H1 (cell line): ENCODE data around the gene CC2D2A. TPM values are rescaled to one million over a fixed set of nuclear protein-coding genes. Genes with fewer than 3 reads are reported as not detected.

ENCODE experiments used
- CTCF ChIA-PET: fragments of 300-600 bp; sonication (Branson Sonifier 250); formaldehyde crosslinking; loops from one replicate; lab custom pipeline; 2021; ENCODE audit not compliant: partially characterized antibody; lab: Charles Lee
- POLR2A ChIA-PET: fragments of 300-600 bp; sonication (Branson Sonifier 250); formaldehyde crosslinking; loops from one replicate; lab custom pipeline; 2021; ENCODE audit warnings: inconsistent platforms; ENCODE audit not compliant: partially characterized antibody; lab: Charles Lee
- DNase-seq, 2 experiments: peaks; one replicate each; pipeline versions ENCODE4 v3.0.0 to v3.0.0-alpha.2; 2010 to 2022; ENCODE audit warnings: low spot score in 2 of 2, low read depth in 1 of 2, mixed read lengths in 1 of 2
- FAIRE-seq: peaks from 2 replicates; lab custom pipeline; 2011; peaks lifted over from hg19 to GRCh38; lab: Jason Lieb, UNC
- H2AFZ ChIP-seq: 2 replicates; pipeline ENCODE4 v1.8.1; 2012; ENCODE audit warnings: low read length, inconsistent platforms
- H2AK5ac ChIP-seq: 2 replicates; pipeline ENCODE4 v1.6.1; 2013; ENCODE audit warnings: low read depth, low read length
- H2BK120ac ChIP-seq: replicated peaks from 2 replicates; pipeline ENCODE3; 2013; ENCODE audit warnings: low read depth, low read length, inconsistent platforms
- H2BK12ac ChIP-seq: 2 replicates; pipeline ENCODE4 v1.6.1; 2013; ENCODE audit warnings: low read depth, low read length
- H2BK15ac ChIP-seq: 2 replicates; pipeline ENCODE4 v1.6.1; 2013; ENCODE audit warnings: low read length
- H2BK20ac ChIP-seq: 2 replicates; pipeline ENCODE4 v1.6.1; 2013; ENCODE audit warnings: low read length
- H2BK5ac ChIP-seq: 2 replicates; pipeline ENCODE4 v1.6.1; 2013; ENCODE audit warnings: low read depth, low read length
- H3K14ac ChIP-seq: 2 replicates; pipeline ENCODE4 v1.6.1; 2013; ENCODE audit warnings: inconsistent platforms; ENCODE audit not compliant: insufficient read length
- H3K18ac ChIP-seq: 2 replicates; pipeline ENCODE4 v1.6.1; 2013; ENCODE audit warnings: low read length; ENCODE audit errors: extremely low read depth
- H3K23ac ChIP-seq: 2 replicates; pipeline ENCODE4 v1.6.1; 2013; ENCODE audit warnings: inconsistent platforms; ENCODE audit not compliant: insufficient read length
- H3K23me2 ChIP-seq: 2 replicates; pipeline ENCODE4 v1.6.1; 2013; ENCODE audit warnings: low read depth, low read length
- H3K27ac ChIP-seq: 2 replicates; pipeline ENCODE4 v1.6.1; 2011; ENCODE audit warnings: low read depth, low read length, inconsistent platforms
- H3K27me3 ChIP-seq, 4 experiments: replicated peaks in 1 of 4; 1 replicate in 1 of 4; 2 replicates in 3 of 4; pipeline versions ENCODE4 v1.6.1 to v1.8.1; 2011 to 2013; ENCODE audit warnings: low read length in 3 of 4, mild to moderate bottlenecking in 3 of 4, inconsistent platforms in 2 of 4, mixed read lengths in 2 of 4, moderate library complexity in 1 of 4; ENCODE audit not compliant: control insufficient read depth in 3 of 4, insufficient read depth in 3 of 4; ENCODE audit errors: extremely low read depth in 1 of 4
- H3K36me3 ChIP-seq, 4 experiments: 2 replicates each; pipeline versions ENCODE4 v1.6.1 to v1.8.1; 2011 to 2013; ENCODE audit warnings: mild to moderate bottlenecking in 4 of 4, low read length in 3 of 4, moderate library complexity in 2 of 4, control low read depth in 1 of 4, inconsistent platforms in 1 of 4; ENCODE audit not compliant: insufficient read depth in 4 of 4, control insufficient read depth in 2 of 4
- H3K4ac ChIP-seq: replicated peaks from 2 replicates; pipeline ENCODE3; 2013; ENCODE audit warnings: low read length, low read depth, mixed read lengths, inconsistent platforms; ENCODE audit not compliant: insufficient read length
- H3K4me1 ChIP-seq, 4 experiments: replicated peaks in 1 of 4; 1 replicate in 1 of 4; 2 replicates in 3 of 4; pipeline versions ENCODE4 v1.6.1 to v1.8.1; 2011 to 2013; ENCODE audit warnings: low read length in 3 of 4, inconsistent platforms in 2 of 4, mixed read lengths in 1 of 4; ENCODE audit not compliant: insufficient read depth in 4 of 4, control insufficient read depth in 3 of 4
- H3K4me2 ChIP-seq, 2 experiments: 2 replicates each; pipeline versions ENCODE4 v1.6.1 to v1.8.1; 2011 to 2013; ENCODE audit warnings: low read depth in 2 of 2, low read length in 2 of 2, control low read depth in 1 of 2, inconsistent platforms in 1 of 2, mild to moderate bottlenecking in 1 of 2; ENCODE audit not compliant: insufficient read depth in 1 of 2
- H3K4me3 ChIP-seq, 4 experiments: fragments of 200-600, 300-600 bp in 1 of 4; sonication (generic), shearing (Covaris generic), sonication (Bioruptor Twin) in 1 of 4; 2 replicates each; pipeline versions ENCODE4 v1.5.1 to v1.8.1; 2011 to 2016; ENCODE audit warnings: low read length in 4 of 4, low read depth in 3 of 4, control low read depth in 2 of 4, inconsistent platforms in 2 of 4, mild to moderate bottlenecking in 2 of 4, mixed read lengths in 1 of 4, moderate library complexity in 1 of 4; ENCODE audit not compliant: insufficient read depth in 2 of 4; ENCODE audit errors: extremely low read depth in 1 of 4
- H3K56ac ChIP-seq: replicated peaks from 2 replicates; pipeline ENCODE3; 2013; ENCODE audit warnings: low read depth, mild to moderate bottlenecking, mixed read lengths, low read length, inconsistent platforms; ENCODE audit not compliant: insufficient read length
- H3K79me1 ChIP-seq: 2 replicates; pipeline ENCODE4 v1.6.1; 2013; ENCODE audit warnings: low read depth, low read length, control low read depth
- H3K79me2 ChIP-seq, 2 experiments: 2 replicates each; pipeline versions ENCODE4 v1.6.1 to v1.8.1; 2012 to 2013; ENCODE audit warnings: low read length in 2 of 2, mild to moderate bottlenecking in 2 of 2, inconsistent platforms in 1 of 2; ENCODE audit not compliant: insufficient read depth in 2 of 2, control insufficient read depth in 1 of 2
- H3K9ac ChIP-seq, 4 experiments: replicated peaks in 1 of 4; 1 replicate in 1 of 4; 2 replicates in 3 of 4; pipeline versions ENCODE4 v1.6.1 to v1.8.1; 2011 to 2013; ENCODE audit warnings: low read depth in 3 of 4, low read length in 3 of 4, control low read depth in 2 of 4, mild to moderate bottlenecking in 2 of 4, moderate library complexity in 2 of 4, inconsistent platforms in 1 of 4; ENCODE audit errors: extremely low read depth in 1 of 4
- H3K9me3 ChIP-seq, 2 experiments: 2 replicates each; pipeline versions ENCODE4 v1.6.1 to v1.8.1; 2012 to 2013; ENCODE audit warnings: mild to moderate bottlenecking in 2 of 2, moderate library complexity in 2 of 2, control low read depth in 1 of 2, inconsistent platforms in 1 of 2, low read depth in 1 of 2, low read length in 1 of 2, mixed read lengths in 1 of 2; ENCODE audit not compliant: insufficient read depth in 2 of 2
- H4K20me1 ChIP-seq, 2 experiments: replicated peaks in 1 of 2; 2 replicates each; pipeline versions ENCODE3 to v1.8.1; 2011 to 2013; ENCODE audit warnings: inconsistent platforms in 2 of 2, low read length in 2 of 2, mild to moderate bottlenecking in 1 of 2; ENCODE audit not compliant: insufficient read depth in 2 of 2, control insufficient read depth in 1 of 2
- H4K5ac ChIP-seq: 2 replicates; pipeline ENCODE4 v1.6.1; 2013; ENCODE audit warnings: low read length, low read depth, mixed read lengths, inconsistent platforms; ENCODE audit not compliant: insufficient read length
- H4K8ac ChIP-seq: 2 replicates; pipeline ENCODE4 v1.8.0; 2013; ENCODE audit warnings: mild to moderate bottlenecking, moderate library complexity, low read length, inconsistent platforms; ENCODE audit not compliant: insufficient read depth; ENCODE audit errors: extremely low read depth
- H4K91ac ChIP-seq: replicated peaks from 2 replicates; pipeline ENCODE3; 2013; ENCODE audit warnings: low read length, mixed read lengths, inconsistent platforms; ENCODE audit not compliant: insufficient read length
- ATF2 ChIP-seq: IDR thresholded peaks from 2 replicates; pipeline ENCODE4 v1.6.1; 2012; ENCODE audit warnings: low read length, inconsistent platforms
- BRCA1 ChIP-seq: IDR thresholded peaks from 2 replicates; pipeline ENCODE4 v1.6.1; 2012; ENCODE audit warnings: low read depth, low read length, improper control_type of control experiment
- CBX8 ChIP-seq: fragments of 300-800, 300-1000 bp; sonication (generic); IDR thresholded peaks from 2 replicates; pipeline ENCODE4 v1.7.1; 2016; ENCODE audit warnings: low read depth, low read length, borderline replicate concordance
- EP300 ChIP-seq, 2 experiments: IDR thresholded peaks; 1 replicate in 1 of 2; 2 replicates in 1 of 2; pipeline ENCODE4 v1.6.1; 2011 to 2012; ENCODE audit warnings: low read depth in 2 of 2, low read length in 2 of 2, mild to moderate bottlenecking in 2 of 2, borderline replicate concordance in 1 of 2, inconsistent platforms in 1 of 2, moderate library complexity in 1 of 2
- FOSL1 ChIP-seq: IDR thresholded peaks from 2 replicates; pipeline ENCODE4 v1.6.1; 2011; ENCODE audit warnings: mild to moderate bottlenecking, low read depth, low read length, moderate library complexity; ENCODE audit not compliant: insufficient read depth
- HDAC2 ChIP-seq, 2 experiments: fragments of 300-600 bp in 1 of 2; sonication (generic) in 1 of 2; IDR thresholded peaks; 2 replicates each; pipeline ENCODE4 v1.6.1; 2011 to 2012; ENCODE audit warnings: low read depth in 2 of 2, low read length in 2 of 2, mild to moderate bottlenecking in 2 of 2, moderate library complexity in 2 of 2, borderline replicate concordance in 1 of 2, inconsistent platforms in 1 of 2
- MAFK ChIP-seq: IDR thresholded peaks from 2 replicates; pipeline ENCODE4 v1.6.1; 2012; ENCODE audit warnings: low read depth, mild to moderate bottlenecking, improper control_type of control experiment, low read length
- POLR2AphosphoS5 ChIP-seq: IDR thresholded peaks from 2 replicates; pipeline ENCODE4 v1.6.1; 2011; ENCODE audit warnings: low read depth, low read length
- RNF2 ChIP-seq: fragments of 200-900, 300-1000 bp; sonication (generic); IDR thresholded peaks from 2 replicates; pipeline ENCODE4 v1.7.1; 2016; ENCODE audit warnings: borderline replicate concordance, low read depth, mild to moderate bottlenecking, antibody characterized with exemption, low read length; ENCODE audit not compliant: poor library complexity, severe bottlenecking; ENCODE audit errors: missing control alignments
- RXRA ChIP-seq: IDR thresholded peaks from 2 replicates; pipeline ENCODE4 v1.6.1; 2011; ENCODE audit warnings: low read depth, mild to moderate bottlenecking, low read length, moderate library complexity; ENCODE audit not compliant: insufficient read depth
- TAF1 ChIP-seq: IDR thresholded peaks from 2 replicates; pipeline ENCODE4 v1.6.1; 2011; ENCODE audit warnings: mild to moderate bottlenecking, low read depth, low read length
- YY1 ChIP-seq: IDR thresholded peaks from 2 replicates; pipeline ENCODE4 v1.6.1; 2011; ENCODE audit warnings: low read depth, mild to moderate bottlenecking, low read length
- polyA plus RNA-seq, 7 experiments: library from polyadenylated mRNA; depleted of rRNA in 3 of 7; stranded (reverse) in 5 of 7; unstranded in 2 of 7; fragments of >200 nt in 5 of 7; fragments of 200-250 nt in 2 of 7; gene quantifications; 1 replicate in 5 of 7; 2 replicates in 1 of 7; 4 replicates in 1 of 7; pipeline versions ENCODE4 v1.2.1 to v1.2.3, GENCODE V29; 2011 to 2013; ENCODE audit warnings: missing spikeins in 2 of 7, mixed read lengths in 2 of 7
- total RNA-seq: library from RNA; stranded (reverse); fragmentation: NEBNext Ultra II Directional; extraction: Animal tissue kit (Norgen Biotek cat#: 25700); gene quantifications from 2 replicates; pipeline ENCODE4 v1.2.1, GENCODE V29; 2021

The CC2D2A gene
- total and polyA plus RNA-seq, 2 of the 8 experiments (the other 6 are each of a cell fraction or from before 2014, with no cell fraction given): 11.0 to 12.2 TPM

- CTCF ChIA-PET: interaction anchor here (1.9 kb wide), 1 partner anchor 14 kb away, joined by 4 read pairs; no protein-coding TSS in a partner anchor
- H3K4ac ChIP-seq: no peak overlapping the region
- H3K4me1 ChIP-seq: no peaks in the 10 kb centered on the region
- H2BK20ac ChIP-seq: no peak overlapping the region
- no peaks in the 10 kb centered on the region for H3K79me1 ChIP-seq
- no peak overlapping the region for H2BK12ac ChIP-seq
- no peak overlapping the region for H3K23ac ChIP-seq
- POLR2A ChIA-PET: no interaction called here
- H3K4me3 ChIP-seq: no peak overlapping the region
- no peaks in the 10 kb centered on the region for H4K20me1 ChIP-seq
- FAIRE-seq (no peak), DNase-seq (no peak)
- no peak overlapping the region for H2AFZ ChIP-seq
- no peak overlapping the region for H4K8ac ChIP-seq
- no peaks in the 10 kb centered on the region for H3K79me2 ChIP-seq
- no peaks in the 10 kb centered on the region for H3K36me3 ChIP-seq
- no peak overlapping the region for H2BK5ac ChIP-seq
- no peak overlapping the region for H2BK120ac ChIP-seq
- H3K9me3 ChIP-seq: peaks cover 2% of the 10 kb centered on the region in 2 experiments; a peak in 1 of 4 replicates
- no peak overlapping the region for H2BK15ac ChIP-seq
- H3K9ac ChIP-seq: no peak overlapping the region
- no peak overlapping the region for H4K5ac ChIP-seq
- H3K23me2 ChIP-seq: no peaks in the 10 kb centered on the region
- TF ChIP-seq RXRA: no peak
- TF ChIP-seq MAFK: no peak
- TF ChIP-seq RNF2: no peak
- no peak for TF ChIP-seq EP300 (IDR thresholded peaks at IDR 0.05; ENCODE audit: borderline replicate concordance in 1 of 2, low read depth in 2 of 2, low read length in 2 of 2)
- TF ChIP-seq POLR2AphosphoS5: no peak
- no peak for TF ChIP-seq TAF1
- no peak for TF ChIP-seq HDAC2 (IDR thresholded peaks at IDR 0.05; ENCODE audit: borderline replicate concordance in 1 of 2, low read depth in 2 of 2, low read length in 2 of 2)
- no peak for TF ChIP-seq CBX8
- no peak for TF ChIP-seq FOSL1
- no peak for TF ChIP-seq YY1
- no peak for TF ChIP-seq BRCA1
- TF ChIP-seq ATF2: no peak
- H2AK5ac ChIP-seq: no peak overlapping the region
- no peak overlapping the region for H3K56ac ChIP-seq
- H4K91ac ChIP-seq: no peak overlapping the region
- no peak overlapping the region for H3K27ac ChIP-seq
- H3K4me2 ChIP-seq: no peak overlapping the region
- no peak overlapping the region for H3K18ac ChIP-seq
- H3K27me3 ChIP-seq: no peaks in the 10 kb centered on the region
- H3K14ac ChIP-seq: no peak overlapping the region
These were observed 23.7 kb downstream of the CC2D2A start for GRCh38 chr4:15493411-15493810.
